ENCODE results near the gene LRBA. TPM values are rescaled to one million over a fixed set of nuclear protein-coding genes. Genes with fewer than 3 reads are reported as not detected.

LRBA gene
- total and polyA plus RNA-seq, 2 of the 4 experiments (the other 2 are of a cell fraction), result 10.2 to 51.6 TPM

DNA sequence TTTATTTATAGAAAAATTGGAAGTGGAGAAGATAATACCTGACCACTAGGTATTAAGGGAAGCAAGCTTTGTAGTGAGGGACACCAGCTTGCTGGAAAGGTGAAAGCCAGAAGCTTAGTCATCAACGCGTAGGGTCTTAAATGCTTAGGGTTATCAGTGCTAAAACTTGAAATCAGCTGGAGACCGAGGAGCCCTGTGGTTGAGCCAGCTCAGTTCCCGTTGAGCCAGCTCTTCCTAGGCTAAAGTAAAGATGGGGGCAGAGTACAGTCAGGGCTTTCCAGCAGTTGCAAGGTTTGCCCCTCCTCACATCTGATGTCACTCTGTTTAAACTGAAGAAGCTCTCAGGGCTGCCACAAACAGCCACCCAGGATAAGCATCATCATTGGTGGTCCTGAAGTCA lies 696.1 kb downstream of the LRBA start:
- no peak overlapping the region for H2BK20ac ChIP-seq (ENCODE audit: low read depth, low read length)
- no peak overlapping the region for H2AK9ac ChIP-seq (replicated peaks; ENCODE audit: low read depth, low read length, poor library complexity)
- H3K14ac ChIP-seq (replicated peaks; ENCODE audit: low read depth, low read length), result no peak overlapping the region
- intact Hi-C loops (cut with micrococcal nuclease) (no loop called here), in situ Hi-C loops (cut with MboI; ENCODE audit: low sequenced_read_pairs) (no loop called here), dilution Hi-C loops (cut with HindIII; ENCODE audit: low sequenced_read_pairs, unreplicated experiment) (no loop called here)
- ATAC-seq (ENCODE audit: low read depth), result no peak
- no peak overlapping the region; the same call in 2 of the 3 replicates for H2BK15ac ChIP-seq (ENCODE audit: low read depth, low read length)
- H3K4me3 ChIP-seq (ENCODE audit: insufficient read depth, low read depth, low read length), result no peak overlapping the region
- POLR2A ChIA-PET (ENCODE audit: unreplicated experiment), result no interaction called here
- no peak overlapping the region for H4K5ac ChIP-seq (ENCODE audit: low read depth, low read length)
- no peaks in the 10 kb centered on the region for H3K79me1 ChIP-seq (ENCODE audit: low read depth in 1 of 2, low read length in 2 of 2)
- no peaks in the 10 kb centered on the region for H3K9me3 ChIP-seq (ENCODE audit: control insufficient read depth, insufficient read depth, low read length)
- H3K4ac ChIP-seq (ENCODE audit: low read depth, low read length), result no peak overlapping the region; the same call in 1 of the 2 replicates
- H3K9me1 ChIP-seq (ENCODE audit: insufficient read depth, low read length), result peaks cover 8% of the 10 kb centered on the region; the same call in 1 of the 2 replicates
- H3K18ac ChIP-seq (ENCODE audit: low read depth, low read length), result no peak overlapping the region
- H4K91ac ChIP-seq (ENCODE audit: insufficient read depth, low read depth, low read length), result no peak overlapping the region
- no peaks in the 10 kb centered on the region for H4K20me1 ChIP-seq (ENCODE audit: insufficient read depth, low read length)
- no peak overlapping the region for H2AK5ac ChIP-seq (ENCODE audit: low read depth, low read length)
- H3K27me3 ChIP-seq (ENCODE audit: control insufficient read depth, insufficient read depth, low read length), result no peaks in the 10 kb centered on the region
- CTCF ChIA-PET, result no interaction called here
- H2AFZ ChIP-seq (replicated peaks; ENCODE audit: low read length, poor library complexity), result no peak overlapping the region
- TF ChIP-seq SMC3 (IDR thresholded peaks at IDR 0.05; ENCODE audit: low read depth, low read length) (no peak), CEBPB (IDR thresholded peaks at IDR 0.05; ENCODE audit: low read depth, low read length) (no peak), MAZ (IDR thresholded peaks at IDR 0.05; ENCODE audit: borderline replicate concordance, low read depth, low read length) (no peak), RFX5 (IDR thresholded peaks at IDR 0.05; ENCODE audit: low read depth, low read length) (no peak), MAFK (IDR thresholded peaks at IDR 0.05; ENCODE audit: low read depth, low read length) (no peak), FOS (IDR thresholded peaks at IDR 0.05; ENCODE audit: low read depth, low read length) (no peak), POLR2A (IDR thresholded peaks at IDR 0.05; ENCODE audit: low read depth, low read length) (no peak), BHLHE40 (IDR thresholded peaks at IDR 0.05; ENCODE audit: low read depth, low read length) (no peak), CHD1 (IDR thresholded peaks at IDR 0.05; ENCODE audit: low read depth, low read length) (no peak), NFE2L2 (IDR thresholded peaks at IDR 0.05; ENCODE audit: low read depth, low read length) (no peak), RAD21 (IDR thresholded peaks at IDR 0.05; ENCODE audit: low read length) (no peak), RCOR1 (IDR thresholded peaks at IDR 0.05; ENCODE audit: insufficient replicate concordance, low read length) (no peak)
- TF ChIP-seq, protein P1, sequence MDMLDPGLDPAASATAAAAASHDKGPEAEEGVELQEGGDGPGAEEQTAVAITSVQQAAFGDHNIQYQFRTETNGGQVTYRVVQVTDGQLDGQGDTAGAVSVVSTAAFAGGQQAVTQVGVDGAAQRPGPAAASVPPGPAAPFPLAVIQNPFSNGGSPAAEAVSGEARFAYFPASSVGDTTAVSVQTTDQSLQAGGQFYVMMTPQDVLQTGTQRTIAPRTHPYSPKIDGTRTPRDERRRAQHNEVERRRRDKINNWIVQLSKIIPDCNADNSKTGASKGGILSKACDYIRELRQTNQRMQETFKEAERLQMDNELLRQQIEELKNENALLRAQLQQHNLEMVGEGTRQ (IDR thresholded peaks at IDR 0.05; ENCODE audit: low read depth, low read length), result no peak
- TF ChIP-seq, protein P2, sequence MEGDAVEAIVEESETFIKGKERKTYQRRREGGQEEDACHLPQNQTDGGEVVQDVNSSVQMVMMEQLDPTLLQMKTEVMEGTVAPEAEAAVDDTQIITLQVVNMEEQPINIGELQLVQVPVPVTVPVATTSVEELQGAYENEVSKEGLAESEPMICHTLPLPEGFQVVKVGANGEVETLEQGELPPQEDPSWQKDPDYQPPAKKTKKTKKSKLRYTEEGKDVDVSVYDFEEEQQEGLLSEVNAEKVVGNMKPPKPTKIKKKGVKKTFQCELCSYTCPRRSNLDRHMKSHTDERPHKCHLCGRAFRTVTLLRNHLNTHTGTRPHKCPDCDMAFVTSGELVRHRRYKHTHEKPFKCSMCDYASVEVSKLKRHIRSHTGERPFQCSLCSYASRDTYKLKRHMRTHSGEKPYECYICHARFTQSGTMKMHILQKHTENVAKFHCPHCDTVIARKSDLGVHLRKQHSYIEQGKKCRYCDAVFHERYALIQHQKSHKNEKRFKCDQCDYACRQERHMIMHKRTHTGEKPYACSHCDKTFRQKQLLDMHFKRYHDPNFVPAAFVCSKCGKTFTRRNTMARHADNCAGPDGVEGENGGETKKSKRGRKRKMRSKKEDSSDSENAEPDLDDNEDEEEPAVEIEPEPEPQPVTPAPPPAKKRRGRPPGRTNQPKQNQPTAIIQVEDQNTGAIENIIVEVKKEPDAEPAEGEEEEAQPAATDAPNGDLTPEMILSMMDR (conservative IDR thresholded peaks at IDR 0.05; ENCODE audit: low read depth, low read length), result no peak
- no peak for DNase-seq
- H3K27ac ChIP-seq (ENCODE audit: insufficient read depth, low read length), result no peak overlapping the region
- H3K36me3 ChIP-seq (ENCODE audit: control insufficient read depth, insufficient read depth, low read length), result no peaks in the 10 kb centered on the region
- peaks cover 11% of the 10 kb centered on the region for H3K4me1 ChIP-seq (ENCODE audit: control insufficient read depth, insufficient read depth, low read length)
- H2BK120ac ChIP-seq (ENCODE audit: low read depth, low read length), result no peak overlapping the region
- H4K8ac ChIP-seq (ENCODE audit: low read depth in 2 of 2, low read length in 2 of 2), result no peak overlapping the region
- no peak overlapping the region for H3K4me2 ChIP-seq (ENCODE audit: low read depth, low read length)
- no CpG with 5 or more reads among the region's 4 CpGs for WGBS, 2 experiments (ENCODE audit: extremely low coverage in 2 of 2, insufficient read length in 1 of 2)
- no peak overlapping the region for H2BK5ac ChIP-seq (ENCODE audit: low read depth, low read length, poor library complexity, severe bottlenecking)
- no TSS peak for BruUV-seq (replicated peaks)
- no peak overlapping the region for H3K56ac ChIP-seq (ENCODE audit: extremely low read depth, insufficient read depth, low read length)
- H3K9ac ChIP-seq (ENCODE audit: low read depth, low read length), result no peak overlapping the region
- no peak overlapping the region for H3K23ac ChIP-seq (ENCODE audit: low read depth, low read length)
